ENCODE measurements around the gene ZNF709.
"Not testable (repeated sequence)": the region's sequence is repeated elsewhere in the genome, so short reads cannot be mapped to it uniquely, and the experiment has no call there.

ZNF709 gene

GRCh38 chr19:12484371-12485051 lies at the start of gene ZNF709:
TSS of gene ZNF709 (minus strand) at chr19:12484816. CDS start at chr19:12484657, 159 bp downstream.
- DNase-seq (ENCODE audit: low read depth in 3 of 3) = peak; percentile 71 to 89 (median 74)

DNA sequence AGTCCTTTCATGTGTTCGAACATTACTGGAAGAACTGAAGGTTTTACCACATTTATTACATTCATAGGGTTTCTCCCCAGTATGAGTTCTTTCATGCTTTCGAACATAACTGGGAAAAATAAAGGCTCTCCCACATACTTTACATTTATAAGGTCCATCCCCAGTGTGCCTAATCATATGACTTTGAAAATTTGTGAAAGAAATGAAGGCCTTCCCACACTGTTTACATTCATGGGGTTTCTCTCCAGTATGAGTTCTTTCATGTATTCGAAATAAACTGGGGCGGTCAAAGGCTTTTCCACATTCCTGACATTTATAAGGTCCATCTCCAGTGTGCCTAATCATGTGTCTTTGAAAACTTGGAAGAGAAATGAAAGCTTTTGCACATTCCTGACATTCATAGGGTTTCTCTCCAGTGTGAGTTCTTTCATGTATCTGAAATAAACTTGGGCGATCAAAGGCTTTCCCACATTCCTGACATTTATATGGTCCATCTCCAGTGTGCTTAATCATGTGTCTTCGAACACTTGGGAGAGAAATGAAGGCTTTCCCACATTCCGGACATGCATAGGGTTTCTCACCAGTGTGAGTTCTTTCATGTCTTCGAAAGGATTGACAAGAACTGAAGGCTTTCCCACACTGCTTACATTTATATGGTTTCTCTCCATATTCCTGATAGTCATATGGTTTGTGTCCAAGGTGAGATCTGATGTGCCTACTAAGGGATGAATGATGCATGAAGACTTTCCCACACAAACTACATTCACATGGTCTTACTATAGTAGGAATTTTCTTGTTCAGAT lies 42.6 kb upstream of the ZNF709 start:
- no peak for DNase-seq (ENCODE audit: low read depth in 3 of 3)

DNA sequence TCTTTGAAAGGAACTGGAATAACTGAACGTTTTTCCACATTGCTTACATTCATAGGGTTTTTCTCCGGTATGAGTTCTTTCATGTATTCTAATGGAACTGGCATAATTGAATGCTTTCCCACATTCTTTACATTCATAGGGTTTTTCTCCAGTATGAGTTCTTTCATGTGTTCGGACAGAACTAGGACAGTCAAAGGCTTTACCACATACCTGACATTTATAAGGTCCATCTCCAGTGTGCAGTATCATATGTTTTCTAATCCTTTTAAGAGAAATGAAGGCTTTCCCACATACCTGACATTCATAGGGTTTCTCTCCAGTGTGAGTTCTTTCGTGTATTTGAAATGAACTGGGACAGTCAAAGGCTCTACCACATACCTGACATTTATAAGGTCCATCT lies 41.9 kb upstream of the ZNF709 start:
- DNase-seq (ENCODE audit: low read depth in 3 of 3) = no peak

DNA sequence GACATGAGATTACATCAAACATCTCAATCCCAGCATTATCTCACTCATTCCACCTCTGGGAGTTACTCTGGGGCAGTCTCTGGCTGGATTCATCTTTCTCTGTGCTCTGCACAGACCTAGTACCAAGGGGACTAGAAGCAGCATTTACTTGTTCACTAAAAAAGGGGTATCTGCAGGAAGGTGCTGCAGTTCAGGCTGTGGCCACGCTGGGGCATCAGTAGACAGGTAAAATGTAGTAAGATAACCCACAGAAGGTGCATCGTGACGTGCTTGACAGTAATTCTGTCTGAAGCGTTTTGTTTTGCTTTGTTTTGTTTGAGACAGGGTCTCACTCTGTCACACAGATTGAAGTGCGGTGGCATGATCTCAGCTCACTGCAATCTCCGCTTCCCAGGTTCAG lies 37.4 kb upstream of the ZNF709 start:
- DNase-seq (ENCODE audit: low read depth in 3 of 3) = no peak

DNA sequence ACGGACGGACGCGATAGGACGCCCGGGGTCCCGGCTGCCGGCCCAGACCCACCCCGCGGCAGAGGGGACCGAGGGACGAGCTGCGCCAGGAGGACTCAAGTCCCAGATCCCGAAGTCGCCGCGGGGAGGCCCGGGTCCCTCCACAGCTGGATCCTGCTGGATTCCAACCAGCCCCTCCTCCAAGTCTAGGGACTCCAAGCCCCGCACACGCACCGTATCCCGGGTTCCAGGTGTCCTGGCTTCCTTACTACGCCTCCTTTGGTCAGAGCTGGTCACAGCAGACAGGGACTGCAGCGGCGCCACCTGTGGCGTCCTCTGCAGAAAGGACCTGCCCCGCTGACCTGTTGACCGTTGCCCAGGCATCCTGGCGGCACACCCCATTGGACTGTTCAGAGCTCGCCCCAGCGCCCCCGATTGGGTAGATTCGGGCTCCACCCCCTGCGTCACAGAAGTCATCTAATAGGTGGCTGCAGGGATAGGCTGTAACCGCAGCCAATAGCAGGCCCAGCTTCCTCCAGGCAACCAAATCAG lies 29.0 kb upstream of the ZNF709 start:
- no peak for DNase-seq (ENCODE audit: low read depth in 3 of 3)

- DNase-seq (ENCODE audit: low read depth in 3 of 3) = no peak
Measured at GRCh38 chr19:12497032-12497431, 12.4 kb upstream of the ZNF709 start.

DNA sequence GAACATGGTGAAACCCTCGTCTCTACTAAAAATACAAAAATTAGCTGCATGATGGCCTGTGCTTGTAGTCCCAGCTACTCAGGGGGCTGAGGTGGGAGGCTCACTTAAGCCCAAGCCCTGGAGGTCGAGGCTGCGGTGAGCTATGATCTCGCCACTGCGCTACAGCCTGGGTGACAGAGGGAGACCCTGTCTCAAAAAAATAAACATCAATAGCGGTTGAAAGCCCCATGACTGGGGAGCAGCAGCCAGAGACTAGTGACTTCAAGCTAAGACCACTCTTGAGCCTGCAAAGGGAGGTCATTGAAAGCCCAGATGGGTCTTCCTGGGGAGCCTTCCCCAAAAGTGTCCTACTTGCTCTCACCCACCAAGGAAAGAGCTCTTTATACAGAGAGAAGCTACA lies 11.9 kb upstream of the ZNF709 start:
- DNase-seq (ENCODE audit: low read depth in 3 of 3) = no peak

GRCh38 chr19:12495002-12495802 lies 10.6 kb upstream of the ZNF709 start:
- peak; percentile 87 to 94 (median 93) for DNase-seq (ENCODE audit: low read depth in 3 of 3)

- no peak for DNase-seq (ENCODE audit: low read depth in 3 of 3)
Measured at GRCh38 chr19:12494260-12494860, 9.7 kb upstream of the ZNF709 start.

- not testable (repeated sequence) for DNase-seq (ENCODE audit: low read depth in 3 of 3)
Measured at GRCh38 chr19:12486265-12486783, 1.7 kb upstream of the ZNF709 start.

DNA sequence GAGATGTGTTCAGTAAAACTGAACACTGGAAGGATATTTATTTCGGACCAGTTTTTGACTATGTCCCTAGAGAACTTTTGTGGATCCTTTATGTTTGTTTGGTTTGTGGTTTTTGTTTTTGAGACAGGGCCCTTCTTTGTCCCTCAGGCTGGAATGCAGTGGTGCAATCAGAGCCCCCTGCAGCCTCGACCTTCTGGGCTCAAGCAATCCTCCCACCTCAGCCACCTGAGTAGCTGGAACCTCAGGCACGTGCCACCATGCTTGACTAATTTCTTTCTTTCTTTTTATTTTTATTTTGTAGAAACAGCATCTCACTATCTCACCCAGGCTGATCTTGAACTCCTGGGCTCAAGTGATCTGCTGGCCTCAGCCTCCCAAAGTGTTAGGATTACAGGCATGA lies 955 bp upstream of the ZNF709 start:
- no peak for DNase-seq (ENCODE audit: low read depth in 3 of 3)

DNA sequence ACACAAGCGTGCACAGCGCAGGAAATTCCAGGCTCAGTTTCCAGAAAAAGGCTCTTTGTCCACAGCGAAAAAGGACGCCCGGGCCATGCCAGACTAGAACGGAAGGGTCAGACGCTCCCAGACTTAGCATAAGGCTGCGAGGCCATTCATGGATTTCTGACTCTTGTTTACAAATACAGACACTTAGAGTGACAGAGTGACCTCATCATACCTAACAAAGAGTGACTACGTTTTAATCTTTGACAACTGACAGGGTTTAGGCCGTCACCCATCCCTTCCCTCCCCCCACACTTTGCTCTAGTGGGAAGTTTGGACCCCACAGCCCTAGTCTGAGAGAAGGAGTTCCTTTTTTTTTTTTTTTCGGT lies 418 bp upstream of the ZNF709 start:
- no peak for DNase-seq (ENCODE audit: low read depth in 3 of 3)

DNA sequence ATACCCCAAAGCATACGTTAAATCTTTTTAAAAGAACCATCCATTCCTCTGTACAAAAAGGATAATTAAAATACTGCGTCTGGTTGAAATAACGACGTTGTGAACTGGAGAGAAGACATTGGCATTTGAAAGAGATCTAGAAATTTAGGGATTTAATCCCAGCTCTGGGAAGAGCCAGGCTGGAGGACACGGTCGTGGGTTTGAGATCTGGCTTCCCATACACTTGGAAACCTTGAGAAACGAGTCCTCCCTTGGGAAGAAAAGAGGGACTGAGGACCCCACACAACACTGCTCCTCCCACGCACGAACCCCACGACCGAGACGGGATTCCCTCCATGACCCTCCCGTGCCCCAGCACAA lies 625 bp downstream of the ZNF709 start:
- DNase-seq (ENCODE audit: low read depth in 3 of 3) = no peak

GRCh38 chr19:12482509-12482886 lies 2.1 kb downstream of the ZNF709 start:
- DNase-seq (ENCODE audit: low read depth in 3 of 3) = no peak

GRCh38 chr19:12481781-12482508 lies 2.7 kb downstream of the ZNF709 start:
- no peak for DNase-seq (ENCODE audit: low read depth in 3 of 3)

GRCh38 chr19:12478234-12478941 lies 6.2 kb downstream of the ZNF709 start:
- no peak for DNase-seq (ENCODE audit: low read depth in 3 of 3)

GRCh38 chr19:12467651-12468050 lies 17.0 kb downstream of the ZNF709 start:
- not testable (repeated sequence) for DNase-seq (ENCODE audit: low read depth in 3 of 3)

GRCh38 chr19:12465211-12465610 lies 19.4 kb downstream of the ZNF709 start:
- DNase-seq (ENCODE audit: low read depth in 3 of 3) = no peak

DNA sequence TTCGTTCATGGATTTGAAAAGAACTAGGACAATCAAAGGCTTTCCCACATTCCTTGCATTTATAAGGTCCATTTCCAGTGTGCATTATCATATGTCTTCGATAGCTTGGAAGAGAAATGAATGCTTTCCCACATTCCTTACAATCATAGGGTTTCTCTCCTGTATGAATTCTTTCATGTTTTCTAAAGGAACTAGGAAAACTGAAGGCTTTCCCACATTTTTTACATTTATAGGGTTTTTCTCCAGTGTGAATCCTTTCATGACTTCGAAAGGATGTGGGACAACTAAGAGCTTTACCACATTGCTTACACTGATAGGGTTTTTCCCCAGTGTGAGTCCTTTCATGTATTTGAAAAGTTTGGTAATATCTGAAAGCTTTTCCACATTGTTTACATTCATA lies 19.8 kb downstream of the ZNF709 start:
- no peak for DNase-seq (ENCODE audit: low read depth in 3 of 3)

GRCh38 chr19:12464139-12464538 lies 20.5 kb downstream of the ZNF709 start:
- not testable (repeated sequence) for DNase-seq (ENCODE audit: low read depth in 3 of 3)
